Measurements from ENCODE around the gene C21orf91. TPM values are rescaled to one million over a fixed set of nuclear protein-coding genes. Genes with fewer than 3 reads are reported as not detected.

The C21orf91 gene
- total RNA-seq, 1 experiment from 2014 or later, result 49.2 TPM

- no peak overlapping the region for H3K18ac ChIP-seq (ENCODE audit: insufficient read length, low read depth, low read length)
- TF ChIP-seq CTCF (conservative IDR thresholded peaks at IDR 0.05), result no peak
- H2BK120ac ChIP-seq (ENCODE audit: low read depth, low read length, poor library complexity, severe bottlenecking), result no peak overlapping the region
- no peaks in the 10 kb centered on the region for H3K23me2 ChIP-seq (ENCODE audit: insufficient read length, low read depth, low read length, poor library complexity, severe bottlenecking)
- no peak overlapping the region for H3K4ac ChIP-seq (ENCODE audit: low read depth, low read length)
- Mint-ChIP-seq H3K9me3 (peaks cover 3 to 6% of the 10 kb centered on the region in 2 experiments; a peak in 2 of 5 replicates), H3K27me3 (ENCODE audit: low read depth) (no peaks in the 10 kb centered on the region), H3K4me1 (peaks cover 0 to 4% of the 10 kb centered on the region in 2 experiments; a peak in 3 of 4 replicates), H3K36me3 (ENCODE audit: insufficient read depth in 1 of 3, low read depth in 3 of 3) (peaks cover 22 to 56% (median 47%) of the 10 kb centered on the region in 3 experiments), H3K27ac (no peak overlapping the region), H3K4me3 (no peak overlapping the region)
- H2BK15ac ChIP-seq (ENCODE audit: low read depth, low read length), result no peak overlapping the region
- no peak overlapping the region for H2BK20ac ChIP-seq (ENCODE audit: low read depth, low read length, poor library complexity, severe bottlenecking)
- H3K79me1 ChIP-seq (ENCODE audit: insufficient read depth, low read depth, low read length, poor library complexity, severe bottlenecking), result no peaks in the 10 kb centered on the region
- no CpG with 5 or more reads among the region's 2 CpGs for WGBS (ENCODE audit: extremely low coverage, insufficient read length, low lambda C conversion rate)
- H3K4me1 ChIP-seq (ENCODE audit: insufficient read depth, low read length), result no peaks in the 10 kb centered on the region
- H3K56ac ChIP-seq (ENCODE audit: insufficient read length, low read depth, low read length), result no peak overlapping the region
- H4K8ac ChIP-seq (replicated peaks; ENCODE audit: insufficient read length, low read depth, low read length), result no peak overlapping the region
- no peak overlapping the region for H4K91ac ChIP-seq (ENCODE audit: insufficient read length, low read depth, low read length)
- no peaks in the 10 kb centered on the region for H3K27me3 ChIP-seq (ENCODE audit: insufficient read depth, low read length)
- no peaks in the 10 kb centered on the region for H4K20me1 ChIP-seq (ENCODE audit: control insufficient read depth, insufficient read depth, insufficient read length)
- DNase-seq, result no peak
- H3K4me2 ChIP-seq (ENCODE audit: insufficient read depth, insufficient read length, low read length), result no peak overlapping the region
- no peak overlapping the region for H3K14ac ChIP-seq (ENCODE audit: insufficient read depth, low read length)
- H3K9me3 ChIP-seq (ENCODE audit: control insufficient read depth, low read depth, low read length), result no peaks in the 10 kb centered on the region
- H2BK5ac ChIP-seq (ENCODE audit: insufficient read length, low read length), result no peak overlapping the region
- no peak overlapping the region for H2AK5ac ChIP-seq (ENCODE audit: insufficient read length, low read length)
- H3K27ac ChIP-seq (ENCODE audit: insufficient read length, low read depth, low read length), result no peak overlapping the region
- H4K5ac ChIP-seq (ENCODE audit: insufficient read length, low read depth, low read length), result no peak overlapping the region
- no peak overlapping the region for H3K9ac ChIP-seq (ENCODE audit: extremely low read depth, insufficient read length, low read length)
- no peak overlapping the region for H2BK12ac ChIP-seq (ENCODE audit: insufficient read length, low read depth, low read length)
- H2AFZ ChIP-seq (ENCODE audit: low read length), result no peak overlapping the region
- H3K23ac ChIP-seq (ENCODE audit: insufficient read length, low read depth, low read length), result no peak overlapping the region
- no peak overlapping the region for H3T11ph ChIP-seq (ENCODE audit: low read length)
- H3K79me2 ChIP-seq (ENCODE audit: insufficient read depth, low read length), result no peaks in the 10 kb centered on the region
These were observed 20.4 kb downstream of the C21orf91 start for GRCh38 chr21:17798796-17799195.

All from H9 (cell line).